Cardiac muscle cell (in vitro differentiated cells and primary cell): Measurements from ENCODE around the gene ACP2. TPM values are rescaled to one million over a fixed set of nuclear protein-coding genes. Genes with fewer than 3 reads are reported as not detected.

Experiments
- DNase-seq, 2 donors: peaks; one replicate each; pipeline versions ENCODE4 v3.0.0 to v3.0.0-alpha.2; 2010 to 2017; ENCODE audit warnings: low read depth in 1 of 2, low spot score in 1 of 2
- H3K27ac ChIP-seq: fragments of 200-600 bp; sonication (generic); 2 replicates; pipeline ENCODE4 v1.5.1; 2016
- H3K27me3 ChIP-seq: fragments of 200-600 bp; sonication (generic); 2 replicates; pipeline ENCODE4 v1.6.0; 2016; ENCODE audit warnings: control low read depth
- H3K36me3 ChIP-seq: fragments of 200-600 bp; sonication (generic); 2 replicates; pipeline ENCODE4 v1.5.1; 2016; ENCODE audit warnings: control low read depth
- H3K4me1 ChIP-seq: fragments of 200-600 bp; sonication (generic); 2 replicates; pipeline ENCODE4 v1.8.1; 2017; ENCODE audit warnings: low read depth, mild to moderate bottlenecking, mixed run types
- H3K4me3 ChIP-seq: fragments of 200-600 bp; sonication (generic); 2 replicates; pipeline ENCODE4 v1.5.1; 2016; ENCODE audit warnings: mild to moderate bottlenecking
- H3K9me3 ChIP-seq: fragments of 200-600 bp; sonication (generic); 2 replicates; pipeline ENCODE4 v1.5.1; 2017; ENCODE audit warnings: low read depth, mild to moderate bottlenecking, control low read depth
- polyA plus RNA-seq: library from polyadenylated mRNA; unstranded; fragments of >200 nt; fragmentation: Nextera tagmentation; extraction: Ambion mirVana; gene quantifications from 2 replicates; pipeline ENCODE4 v1.2.1, GENCODE V29; 2016
- total RNA-seq: library from RNA; depleted of rRNA; stranded (reverse); fragments of >200 nt; gene quantifications from 2 replicates; pipeline ENCODE4 v1.2.3, GENCODE V29; 2016
- TF ChIP-seq, protein P1 (sequence below): IDR thresholded peaks from 2 replicates; pipeline ENCODE4 v1.5.1; 2012; ENCODE audit warnings: low read depth, mild to moderate bottlenecking, low read length

Gene ACP2
- total and polyA plus RNA-seq, 2 experiments from 2014 or later = 67.5 to 87.7 TPM

DNA sequence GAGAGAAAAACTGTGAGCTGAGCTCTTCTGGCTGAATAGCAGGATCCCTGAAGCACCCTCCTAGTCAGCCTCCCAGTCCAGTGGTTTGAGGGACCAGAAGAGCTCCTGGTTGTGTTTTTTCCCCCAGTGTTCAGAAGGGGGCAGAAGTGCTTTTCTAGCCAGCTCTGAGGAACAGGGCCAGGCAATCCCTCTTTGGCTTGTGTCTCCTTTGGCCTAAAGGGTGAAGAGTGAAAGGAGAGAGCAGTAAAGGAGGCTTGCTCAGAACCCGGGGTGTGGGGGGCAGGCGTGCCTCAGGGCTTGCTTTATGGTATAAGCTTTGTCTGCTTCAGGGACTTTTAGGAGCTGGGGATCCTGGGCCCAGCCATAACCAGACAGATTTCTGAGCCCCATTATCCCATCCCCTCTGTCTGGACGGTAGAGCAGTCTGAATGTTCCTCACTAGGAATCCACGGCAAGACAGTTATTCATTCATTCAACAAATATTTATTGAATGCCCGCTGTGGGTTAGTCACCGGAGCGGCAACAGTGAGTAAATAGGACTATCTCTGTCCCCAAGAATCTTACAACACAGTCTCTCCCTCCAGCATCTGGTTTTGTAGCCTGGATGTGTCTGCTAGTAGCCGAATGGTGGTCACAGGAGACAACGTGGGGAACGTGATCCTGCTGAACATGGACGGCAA is 14.5 kb downstream of the ACP2 start:
- H3K27me3 ChIP-seq = no peaks in the 10 kb centered on the region
- TF ChIP-seq, protein P1, sequence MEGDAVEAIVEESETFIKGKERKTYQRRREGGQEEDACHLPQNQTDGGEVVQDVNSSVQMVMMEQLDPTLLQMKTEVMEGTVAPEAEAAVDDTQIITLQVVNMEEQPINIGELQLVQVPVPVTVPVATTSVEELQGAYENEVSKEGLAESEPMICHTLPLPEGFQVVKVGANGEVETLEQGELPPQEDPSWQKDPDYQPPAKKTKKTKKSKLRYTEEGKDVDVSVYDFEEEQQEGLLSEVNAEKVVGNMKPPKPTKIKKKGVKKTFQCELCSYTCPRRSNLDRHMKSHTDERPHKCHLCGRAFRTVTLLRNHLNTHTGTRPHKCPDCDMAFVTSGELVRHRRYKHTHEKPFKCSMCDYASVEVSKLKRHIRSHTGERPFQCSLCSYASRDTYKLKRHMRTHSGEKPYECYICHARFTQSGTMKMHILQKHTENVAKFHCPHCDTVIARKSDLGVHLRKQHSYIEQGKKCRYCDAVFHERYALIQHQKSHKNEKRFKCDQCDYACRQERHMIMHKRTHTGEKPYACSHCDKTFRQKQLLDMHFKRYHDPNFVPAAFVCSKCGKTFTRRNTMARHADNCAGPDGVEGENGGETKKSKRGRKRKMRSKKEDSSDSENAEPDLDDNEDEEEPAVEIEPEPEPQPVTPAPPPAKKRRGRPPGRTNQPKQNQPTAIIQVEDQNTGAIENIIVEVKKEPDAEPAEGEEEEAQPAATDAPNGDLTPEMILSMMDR = peak; percentile 73
- H3K4me3 ChIP-seq = no peak overlapping the region
- peak in 1 of 2 donors; percentile 83 for DNase-seq
- peaks cover under 1% of the 10 kb centered on the region for H3K36me3 ChIP-seq
- peaks cover 4% of the 10 kb centered on the region for H3K4me1 ChIP-seq
- no peaks in the 10 kb centered on the region for H3K9me3 ChIP-seq
- peak overlapping the region; percentile 48 for H3K27ac ChIP-seq

DNA sequence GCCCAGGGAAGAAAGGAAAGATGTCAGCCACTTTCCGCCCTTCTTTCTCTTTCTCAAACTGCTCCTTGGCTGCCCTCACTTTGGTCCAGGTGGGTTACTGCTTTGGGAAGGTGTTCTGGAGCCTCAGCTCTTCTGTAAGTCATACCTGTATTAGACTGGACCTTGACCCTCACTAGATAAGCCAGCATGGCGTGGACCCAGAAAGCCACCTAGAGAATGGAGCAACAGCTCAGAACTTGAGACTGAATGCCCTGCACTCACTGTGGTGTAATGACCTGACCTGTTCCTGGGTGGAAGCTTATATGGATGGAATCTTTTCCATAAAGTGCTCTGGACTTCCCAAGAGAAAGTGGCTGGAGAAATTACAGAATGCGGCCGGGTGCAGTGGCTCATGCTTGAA is 15.6 kb downstream of the ACP2 start:
- TF ChIP-seq, protein P1 = no peak
- Histone ChIP-seq H3K4me3 (no peak overlapping the region), H3K27ac (no peak overlapping the region), H3K9me3 (no peaks in the 10 kb centered on the region), H3K27me3 (no peaks in the 10 kb centered on the region), H3K4me1 (peaks cover 4% of the 10 kb centered on the region), H3K36me3 (no peaks in the 10 kb centered on the region)
- no peak for DNase-seq

DNA sequence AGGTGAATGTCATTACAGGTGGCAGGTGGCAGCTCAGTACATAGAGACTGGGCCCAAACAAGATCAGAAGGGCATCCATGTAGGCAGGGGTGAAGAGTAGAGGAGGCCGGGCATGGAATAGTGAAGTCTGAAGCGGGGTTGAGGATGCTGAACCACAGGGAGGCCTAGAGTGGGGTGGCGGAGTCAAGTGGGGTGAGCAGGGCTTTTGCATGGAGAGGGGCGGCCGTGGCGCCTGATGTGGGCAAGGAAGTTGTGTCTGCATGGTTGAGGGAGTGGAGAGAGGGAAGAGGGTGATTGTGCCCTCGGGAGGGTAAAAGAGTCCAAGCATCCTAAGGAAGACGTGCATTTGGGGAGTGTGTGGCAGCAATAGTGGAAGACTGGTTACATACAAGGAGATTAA is 19.5 kb downstream of the ACP2 start:
- H3K4me3 ChIP-seq = no peak overlapping the region

DNA sequence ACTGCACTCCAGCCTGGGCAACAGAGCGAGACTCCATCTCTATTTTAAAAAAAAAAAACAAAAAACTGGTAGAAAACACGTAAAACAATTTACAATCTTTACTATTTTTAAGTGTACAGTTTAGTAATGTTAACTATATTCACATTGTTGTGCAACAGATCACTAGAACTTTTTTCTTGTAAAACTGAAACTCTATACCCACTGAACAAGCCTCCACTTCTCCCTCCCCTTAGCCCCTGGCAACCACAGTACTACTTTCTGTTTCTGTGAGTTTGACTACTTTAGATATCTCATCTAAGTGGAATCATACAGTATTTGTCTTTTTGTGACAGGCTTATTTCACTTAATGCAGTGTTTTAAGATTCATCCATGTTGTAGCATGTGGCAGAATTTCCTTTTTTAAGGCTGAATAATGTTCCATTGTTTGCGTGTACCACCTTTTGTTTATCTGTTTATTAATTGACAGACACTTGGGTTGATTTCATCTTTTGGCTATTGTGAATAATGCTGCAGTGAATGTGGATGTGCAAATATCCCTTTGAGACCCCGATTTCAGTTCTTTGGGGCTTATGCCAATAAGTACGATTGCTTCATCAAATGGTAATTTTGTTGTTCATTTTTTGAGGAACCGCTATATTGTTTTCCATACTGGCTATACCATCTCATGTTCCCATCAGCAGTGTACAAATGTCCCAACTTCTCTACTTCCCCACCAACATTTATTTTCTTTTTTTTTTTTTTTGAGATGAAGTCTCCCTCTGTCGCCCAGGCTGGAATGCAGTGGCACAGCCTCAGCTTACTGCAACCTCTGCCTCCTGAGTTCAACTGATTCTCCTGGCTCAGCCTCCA is 22.8 kb downstream of the ACP2 start:
- Histone ChIP-seq H3K36me3 (peaks cover 5% of the 10 kb centered on the region), H3K4me1 (peaks cover 4% of the 10 kb centered on the region), H3K27me3 (no peaks in the 10 kb centered on the region), H3K27ac (no peak overlapping the region), H3K4me3 (no peak overlapping the region), H3K9me3 (no peaks in the 10 kb centered on the region)
- DNase-seq = no peak
- TF ChIP-seq, protein P1 = no peak

More for the DNA sequence above, 19.5 kb downstream of the ACP2 start:
- Histone ChIP-seq H3K27me3 (no peaks in the 10 kb centered on the region), H3K9me3 (no peaks in the 10 kb centered on the region), H3K36me3 (no peaks in the 10 kb centered on the region), H3K4me1 (no peaks in the 10 kb centered on the region), H3K27ac (no peak overlapping the region)
- TF ChIP-seq, protein P1 = no peak
- no peak for DNase-seq

DNA sequence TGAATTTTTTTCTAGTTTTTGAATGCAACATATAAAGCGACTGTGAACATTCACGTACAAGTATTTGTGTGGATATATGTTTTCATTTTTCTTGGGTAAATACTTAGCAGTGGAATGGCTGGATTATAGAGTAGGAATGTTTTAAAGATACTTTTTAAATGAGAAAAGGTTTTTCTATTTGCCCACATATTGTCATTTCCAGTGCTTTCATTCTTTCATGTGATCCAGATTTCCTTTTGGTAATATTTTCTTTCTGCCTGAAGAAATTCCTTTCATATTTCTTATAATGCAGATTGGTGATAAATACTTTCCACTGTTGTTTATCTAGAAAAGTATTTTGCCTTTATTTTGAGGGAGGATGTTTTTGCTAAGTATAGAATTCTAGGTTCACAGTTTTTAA is 25.9 kb downstream of the ACP2 start:
- TF ChIP-seq, protein P1 = no peak

More for the DNA sequence above, 25.9 kb downstream of the ACP2 start:
- DNase-seq = no peak
- Histone ChIP-seq H3K36me3 (peaks cover 5% of the 10 kb centered on the region), H3K27me3 (no peaks in the 10 kb centered on the region), H3K27ac (no peak overlapping the region), H3K4me3 (no peak overlapping the region), H3K4me1 (peaks cover 27% of the 10 kb centered on the region), H3K9me3 (no peaks in the 10 kb centered on the region)
